HG03045 (cell line): ENCODE measurements around the gene PRKCI.
"Not testable (repeated sequence)": the region's sequence is repeated elsewhere in the genome, so short reads cannot be mapped to it uniquely, and the experiment has no call there.

Experiments
- ATAC-seq: cut with Tn5 transposase; IDR thresholded peaks from one replicate; pipeline ENCODE4 v1.9.1; 2021; ENCODE audit warnings: mild to moderate bottlenecking, moderate library complexity; ENCODE audit not compliant: unreplicated experiment

Gene PRKCI

GRCh38 chr3:170338690-170339340 lies 116.6 kb downstream of the PRKCI start:
- ATAC-seq = no peak

- not testable (repeated sequence) for ATAC-seq
These were observed 120.0 kb downstream of the PRKCI start for GRCh38 chr3:170342273-170342672.

- ATAC-seq = not testable (repeated sequence)
These were observed 121.6 kb downstream of the PRKCI start for GRCh38 chr3:170343859-170344258.

GRCh38 chr3:170344971-170345370 lies 122.7 kb downstream of the PRKCI start:
- ATAC-seq = no peak

- no peak for ATAC-seq
These were observed 124.5 kb downstream of the PRKCI start for GRCh38 chr3:170346481-170347392.

GRCh38 chr3:170350515-170351413 lies 128.5 kb downstream of the PRKCI start:
- ATAC-seq = no peak

GRCh38 chr3:170352936-170353335 lies 130.7 kb downstream of the PRKCI start:
- no peak for ATAC-seq

- no peak for ATAC-seq
These were observed 131.3 kb downstream of the PRKCI start for GRCh38 chr3:170353485-170353884.

GRCh38 chr3:170354760-170355159 lies 132.5 kb downstream of the PRKCI start:
- ATAC-seq = no peak
